ENCODE data around the gene THOC5. TPM values are rescaled to one million over a fixed set of nuclear protein-coding genes. Genes with fewer than 3 reads are reported as not detected.

Gene THOC5
- polyA plus RNA-seq, 10 donors: 16.4 to 27.2 (median 22.0) TPM

DNA sequence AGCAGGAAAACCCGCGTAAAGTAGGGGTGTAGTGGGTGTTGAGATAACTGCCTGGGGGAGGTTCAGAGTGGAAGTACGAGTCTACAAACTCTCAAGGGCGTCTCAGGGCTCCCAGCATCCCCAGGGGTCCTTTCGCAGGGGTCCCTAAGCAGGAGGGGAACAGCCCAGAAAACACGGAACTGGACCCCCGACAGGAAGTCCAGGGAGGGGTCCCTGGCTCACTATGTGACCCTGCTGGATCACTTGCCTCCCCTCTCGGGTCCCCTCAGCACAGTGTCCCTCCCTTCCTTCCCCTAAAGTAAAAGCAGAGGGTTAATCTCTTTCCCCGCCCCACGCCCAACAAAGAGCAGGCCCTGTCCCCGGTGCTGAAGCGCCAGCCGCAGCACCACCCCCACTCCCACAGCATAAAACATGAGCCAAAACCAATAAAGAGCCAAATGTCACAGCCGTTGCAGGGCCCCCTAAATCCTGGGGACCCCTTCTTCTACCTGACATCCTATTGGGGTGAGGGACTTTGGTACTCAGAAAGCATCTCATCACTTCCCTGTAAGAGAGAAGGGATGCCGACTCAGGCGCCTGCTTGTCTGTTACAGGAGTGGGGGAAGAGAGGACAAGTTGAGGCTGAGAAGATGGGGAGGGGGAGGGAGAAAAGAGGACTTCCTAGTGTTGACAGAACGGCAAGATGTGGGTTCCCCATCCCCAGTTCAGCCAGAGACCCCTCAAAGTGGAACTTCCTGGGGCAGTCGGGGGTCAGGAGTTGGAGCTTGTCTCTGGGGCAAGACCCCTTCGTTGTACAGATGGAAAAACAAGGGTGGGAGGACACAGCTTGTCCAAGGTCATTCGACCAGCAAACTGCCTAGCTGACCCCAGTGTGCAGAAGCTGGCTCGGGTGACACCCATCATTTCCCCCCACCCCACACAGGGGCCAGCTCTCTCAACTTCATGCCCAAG lies 75.0 kb downstream of the THOC5 start:
- peak in 1 of 3 donors; percentile 70 for DNase-seq

DNA sequence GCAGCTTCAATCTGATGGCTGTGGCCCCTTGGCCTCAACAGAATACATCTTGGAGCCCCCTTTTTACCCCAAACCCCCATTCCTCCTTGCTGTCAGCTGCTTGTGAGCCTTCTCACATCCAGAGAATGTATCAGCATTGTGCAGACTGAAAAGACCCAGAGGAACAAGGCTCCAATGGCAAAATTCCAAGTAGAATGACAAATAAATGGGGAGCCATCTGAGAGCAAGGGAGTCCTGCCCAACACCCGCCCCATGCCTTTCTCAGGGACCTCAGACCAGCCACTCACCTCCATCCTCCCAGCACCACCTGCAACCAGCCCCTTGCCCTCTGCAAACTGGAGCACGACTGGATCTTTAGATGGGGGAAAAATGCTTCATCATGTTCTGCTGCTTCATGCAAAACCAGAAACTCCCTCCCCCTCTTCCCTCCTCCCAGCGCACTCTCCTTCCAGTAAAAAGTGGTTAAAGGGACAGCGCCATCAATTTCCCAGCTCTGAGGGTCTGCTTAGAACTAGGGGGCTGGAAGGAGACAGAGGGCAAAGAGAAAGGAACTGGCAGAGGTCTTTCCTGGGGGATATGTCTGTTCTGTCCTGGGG lies 75.7 kb downstream of the THOC5 start:
- peak in 1 of 3 donors; percentile 12 for DNase-seq

DNA sequence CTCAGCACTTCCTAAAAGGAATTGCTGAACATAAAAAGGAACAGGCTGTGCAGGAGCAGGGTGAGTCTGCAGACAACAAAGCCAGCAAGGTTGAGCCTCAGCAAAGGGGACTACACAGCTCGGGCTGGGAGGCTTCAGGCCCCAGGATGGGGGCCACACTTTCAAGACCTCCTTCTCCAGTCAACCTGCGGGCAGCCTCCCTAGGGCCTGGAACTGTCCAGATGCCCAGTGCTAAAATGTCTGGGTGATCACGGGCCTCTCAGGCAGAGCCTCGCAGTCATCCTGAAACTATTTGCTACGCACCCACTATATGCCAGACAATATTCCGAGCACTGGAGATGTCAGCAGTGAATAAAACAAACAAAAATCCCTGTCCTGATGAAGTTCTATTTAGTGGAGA lies 77.4 kb downstream of the THOC5 start:
- no peak for DNase-seq

DNA sequence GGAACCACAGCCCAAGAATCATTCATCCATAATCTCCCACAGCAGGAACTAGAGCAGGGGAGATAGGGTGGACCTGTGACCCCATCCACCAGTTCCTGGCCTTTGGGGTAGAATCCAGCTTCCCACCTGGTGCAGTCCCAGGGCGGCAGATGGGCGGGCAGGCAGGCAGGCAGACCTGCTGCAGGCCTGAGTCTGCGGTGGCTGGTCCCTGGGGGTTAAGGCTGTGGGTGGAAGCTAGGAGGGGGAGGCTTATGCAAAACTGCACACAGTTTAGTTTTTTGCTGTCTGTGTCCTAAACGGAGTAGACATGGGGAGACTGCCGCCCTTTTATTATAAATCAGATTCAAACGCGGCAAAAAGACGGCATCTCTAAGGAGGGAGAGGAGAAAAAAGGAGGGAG lies 78.0 kb downstream of the THOC5 start:
- DNase-seq: no peak

- DNase-seq: no peak
Measured at GRCh38 chr22:29473001-29473400, 80.6 kb downstream of the THOC5 start.

GRCh38 chr22:29470159-29470855 lies 83.2 kb downstream of the THOC5 start:
- DNase-seq: peak in 2 of 3 donors; percentile 62 to 74

GRCh38 chr22:29469755-29470154 lies 83.8 kb downstream of the THOC5 start:
- DNase-seq: no peak

DNA sequence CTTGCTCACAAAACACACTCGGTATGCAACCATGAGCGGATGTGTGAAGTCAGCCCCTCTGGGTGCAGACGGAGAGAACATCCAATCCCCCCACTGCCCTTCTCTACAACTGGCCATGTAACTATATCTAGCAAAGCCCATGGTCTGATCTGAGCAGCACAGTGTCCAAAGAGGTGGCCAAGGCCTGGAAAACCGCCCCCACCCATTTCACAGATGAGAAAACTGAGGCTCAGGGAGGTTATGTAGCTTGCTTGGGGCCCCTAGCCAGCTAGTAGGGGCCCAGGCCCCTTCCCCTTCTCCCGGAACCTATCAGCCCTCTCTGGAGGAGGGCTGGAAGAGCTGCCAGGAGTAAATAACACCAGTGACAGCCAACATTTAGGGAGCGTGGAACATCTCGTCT lies 89.0 kb downstream of the THOC5 start:
- DNase-seq: no peak

DNA sequence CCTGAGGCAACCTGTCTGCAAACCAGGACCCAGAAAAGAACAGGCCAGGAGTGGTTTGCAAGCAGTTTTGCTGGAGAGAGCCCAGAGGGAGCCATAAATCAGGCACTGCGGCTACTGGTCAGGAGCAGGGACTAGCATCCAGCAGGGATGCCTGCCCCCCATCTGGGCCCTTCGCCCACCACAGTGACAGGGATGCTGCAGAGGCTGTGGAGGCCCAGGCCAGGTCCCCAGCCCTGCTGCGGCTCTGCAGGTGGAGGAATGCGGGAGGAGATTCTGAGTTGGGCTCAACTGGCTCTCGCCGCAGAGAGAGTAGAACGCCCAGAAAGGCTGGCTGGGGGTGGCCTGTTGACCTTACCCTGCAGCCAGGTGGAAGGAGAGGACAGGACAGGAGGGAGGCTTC lies 89.9 kb downstream of the THOC5 start:
- DNase-seq: no peak

DNA sequence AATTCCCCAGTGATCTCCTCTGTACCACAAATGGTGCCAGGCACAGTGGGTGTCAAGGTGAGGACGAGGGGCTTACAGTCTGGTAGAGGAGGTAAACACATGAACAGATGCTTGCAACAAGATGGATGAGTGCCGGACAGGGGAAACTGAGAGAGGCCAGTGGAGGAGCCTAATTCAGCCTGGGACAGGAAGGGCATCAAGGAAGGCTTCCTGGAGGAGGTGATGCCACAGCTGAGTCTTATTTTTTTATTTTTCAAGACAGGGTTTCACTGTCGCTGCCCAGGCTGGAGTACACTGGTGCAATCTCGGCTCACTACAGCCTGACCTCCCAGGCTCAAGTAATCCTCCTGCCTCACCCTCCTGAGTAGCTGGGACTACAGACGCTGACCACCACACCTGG lies 92.3 kb downstream of the THOC5 start:
- no peak for DNase-seq

GRCh38 chr22:29459773-29460172 lies 93.8 kb downstream of the THOC5 start:
- no peak for DNase-seq

DNA sequence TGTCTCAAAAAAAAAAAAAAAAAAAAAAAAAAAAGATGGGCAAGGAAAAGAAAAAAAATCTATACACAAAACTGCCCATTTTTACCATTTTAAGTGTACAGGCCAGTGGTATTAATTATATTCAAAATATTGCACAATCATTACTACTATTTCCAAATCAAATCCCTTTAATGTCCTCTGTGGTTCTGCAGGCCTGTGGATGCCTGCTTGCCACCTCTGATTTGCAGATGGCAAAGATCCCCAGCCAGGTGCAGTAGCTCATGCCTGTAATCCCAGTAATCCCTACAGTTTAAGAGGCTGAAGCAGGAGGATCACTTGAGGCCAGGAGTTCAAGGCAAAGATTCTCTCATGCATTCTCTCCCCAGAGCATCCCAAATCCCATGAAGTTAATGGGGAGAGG lies 95.0 kb downstream of the THOC5 start:
- no peak for DNase-seq

GRCh38 chr22:29457730-29458129 lies 95.8 kb downstream of the THOC5 start:
- peak in 2 of 3 donors; percentile 7 to 23 for DNase-seq

DNA sequence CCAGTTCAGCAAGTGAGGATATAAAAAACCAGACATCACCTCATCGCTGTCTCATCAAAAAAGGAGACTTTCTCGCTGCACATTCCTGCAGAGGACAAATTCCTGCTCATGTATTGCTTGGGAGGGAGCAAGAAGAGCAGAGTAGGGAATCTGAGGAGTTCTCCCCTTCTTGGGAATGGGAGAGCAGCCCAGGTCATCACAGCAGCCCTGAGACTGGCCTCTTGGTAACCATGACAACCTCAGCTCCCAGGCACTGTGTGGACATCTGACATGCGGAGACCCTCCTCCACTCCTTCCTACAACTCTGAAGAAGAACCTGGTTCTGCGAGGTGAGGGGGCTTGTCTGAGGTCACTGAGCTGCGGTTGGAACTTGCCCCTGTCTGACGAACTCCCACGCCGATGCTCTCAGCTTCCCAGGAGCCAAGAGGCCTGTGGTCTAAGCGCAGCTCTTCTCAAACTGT lies 97.3 kb downstream of the THOC5 start:
- peak in 2 of 3 donors; percentile 35 to 56 for DNase-seq

Other genes with a start within 250 kb of the THOC5 start
- 10 to 100 TPM in 6 of 10 donors, 1 to 10 TPM in 4; 8.1 to 15.9 (median 11.9) TPM for gene GAS2L1, start 247.1 kb downstream of the THOC5 start, polyA plus RNA-seq (ENCODE audit: insufficient read length in 10 of 10)
- 1 to 10 TPM; 1.2 to 3.1 (median 2.3) TPM for gene RASL10A, start 238.1 kb downstream of the THOC5 start, polyA plus RNA-seq (ENCODE audit: insufficient read length in 10 of 10)
- gene AP1B1, start 165.2 kb downstream of the THOC5 start, polyA plus RNA-seq (ENCODE audit: insufficient read length in 10 of 10): 10 to 100 TPM; 22.2 to 31.5 (median 26.2) TPM
- gene RFPL1, start 115.2 kb downstream of the THOC5 start, polyA plus RNA-seq (ENCODE audit: insufficient read length in 10 of 10): under 1 TPM in 7 of 10 donors, not detected in 3; 0.12 to 0.51 (median 0.42) TPM
- gene NEFH, start 73.5 kb downstream of the THOC5 start, polyA plus RNA-seq (ENCODE audit: insufficient read length in 10 of 10): 1 to 10 TPM in 9 of 10 donors, under 1 TPM in 1; 0.29 to 6.5 (median 3.1) TPM
- gene NIPSNAP1, start 27.4 kb upstream of the THOC5 start, polyA plus RNA-seq (ENCODE audit: insufficient read length in 10 of 10): 10 to 100 TPM; 20.6 to 35.9 (median 29.1) TPM
- gene NF2, start 49.9 kb upstream of the THOC5 start, polyA plus RNA-seq (ENCODE audit: insufficient read length in 10 of 10): 10 to 100 TPM; 18.4 to 25.5 (median 21.4) TPM
- under 1 TPM in 9 of 10 donors, not detected in 1; 0.07 to 0.21 (median 0.10) TPM for gene CABP7, start 166.2 kb upstream of the THOC5 start, polyA plus RNA-seq (ENCODE audit: insufficient read length in 10 of 10)
- gene ZMAT5, start 213.2 kb upstream of the THOC5 start, polyA plus RNA-seq (ENCODE audit: insufficient read length in 10 of 10): 10 to 100 TPM; 13.2 to 21.4 (median 16.6) TPM
- 100 to 1,000 TPM; 112 to 135 (median 121) TPM for gene UQCR10, start 213.6 kb upstream of the THOC5 start, polyA plus RNA-seq (ENCODE audit: insufficient read length in 10 of 10)